B cell (primary cell): Measurements from ENCODE around the gene PGK2. TPM values are rescaled to one million over a fixed set of nuclear protein-coding genes. Genes with fewer than 3 reads are reported as not detected.

Experiments used
- ATAC-seq: fragments of 200-7000 bp; cut with Tn5 transposase; one replicate; pipeline ENCODE4 v1.10.0; 2021; ENCODE audit warnings: low read depth, mild to moderate bottlenecking, moderate number of reproducible peaks, moderate library complexity
- CTCF ChIA-PET: fragments of 350-600 bp; sonication (Branson Sonifier 250); formaldehyde crosslinking; loops from one replicate; lab custom pipeline; 2021; ENCODE audit warnings: antibody characterized with exemption, inconsistent platforms; lab: Charles Lee
- POLR2A ChIA-PET: fragments of 350-600 bp; sonication (Branson Sonifier 250); formaldehyde crosslinking; loops from one replicate; lab custom pipeline; 2021; ENCODE audit warnings: antibody characterized with exemption; lab: Charles Lee
- DNase-seq: peaks from one replicate; pipeline ENCODE4 v3.0.0; 2013
- H2AFZ ChIP-seq: 2 replicates; pipeline ENCODE4 v1.6.1; 2012; ENCODE audit warnings: mild to moderate bottlenecking, low read depth, low read length; ENCODE audit not compliant: insufficient read depth, poor library complexity, severe bottlenecking
- H3K27ac ChIP-seq, 2 donors: 1 replicate in 1 of 2; 2 replicates in 1 of 2; pipeline ENCODE4 v1.5.1; 2012 to 2013; ENCODE audit warnings: low read length in 2 of 2, mild to moderate bottlenecking in 2 of 2, moderate library complexity in 1 of 2
- H3K27me3 ChIP-seq, 4 experiments: fragments of 200-600 bp in 1 of 4; sonication (generic) in 1 of 4; replicated peaks in 1 of 4; 1 replicate in 2 of 4; 2 replicates in 2 of 4; pipeline versions ENCODE4 v1.6.1 to v1.7.0; 2013 to 2016; ENCODE audit warnings: low read length in 3 of 4, mild to moderate bottlenecking in 2 of 4, mixed read lengths in 1 of 4, moderate library complexity in 1 of 4; ENCODE audit not compliant: insufficient read depth in 4 of 4, control insufficient read depth in 3 of 4; ENCODE audit errors: control extremely low read depth in 1 of 4
- H3K36me3 ChIP-seq, 2 experiments: replicated peaks in 1 of 2; 1 replicate in 1 of 2; 2 replicates in 1 of 2; pipeline versions ENCODE4 v1.6.1 to v1.7.1; 2013; ENCODE audit warnings: low read length in 1 of 2; ENCODE audit not compliant: insufficient read depth in 2 of 2, control insufficient read depth in 1 of 2; ENCODE audit errors: control extremely low read depth in 1 of 2, extremely low read depth in 1 of 2
- H3K4me1 ChIP-seq, 2 donors: fragments of 200-600 bp in 1 of 2; sonication (generic) in 1 of 2; 1 replicate in 1 of 2; 2 replicates in 1 of 2; pipeline versions ENCODE4 v1.5.1 to v1.6.1; 2013 to 2017; ENCODE audit warnings: low read length in 2 of 2; ENCODE audit not compliant: control insufficient read depth in 2 of 2, insufficient read depth in 2 of 2
- H3K4me2 ChIP-seq: replicated peaks from 2 replicates; pipeline ENCODE3; 2012; ENCODE audit warnings: mild to moderate bottlenecking, low read depth, low read length; ENCODE audit not compliant: poor library complexity, severe bottlenecking
- H3K4me3 ChIP-seq, 5 experiments: fragments of 200-600 bp in 1 of 5; sonication (generic) in 1 of 5; 1 replicate in 3 of 5; 2 replicates in 2 of 5; pipeline versions ENCODE4 v1.5.1 to v1.7.0; 2011 to 2016; ENCODE audit warnings: low read length in 4 of 5, mild to moderate bottlenecking in 4 of 5, low read depth in 2 of 5, control low read depth in 1 of 5, moderate library complexity in 1 of 5; ENCODE audit not compliant: insufficient read depth in 1 of 5; ENCODE audit errors: control extremely low read depth in 1 of 5, extremely low read depth in 1 of 5
- H3K79me2 ChIP-seq: fragments of 200-600 bp; sonication (generic); one replicate; pipeline ENCODE4 v1.6.0; 2016; ENCODE audit warnings: low read length; ENCODE audit not compliant: control insufficient read depth, insufficient read depth
- H3K9ac ChIP-seq: fragments of 200-600 bp; sonication (generic); 2 replicates; pipeline ENCODE4 v1.6.1; 2017; ENCODE audit warnings: mild to moderate bottlenecking, low read length, moderate library complexity
- H3K9me3 ChIP-seq, 3 donors: one replicate each; pipeline versions ENCODE4 v1.6.1 to v1.7.1; 2013; ENCODE audit warnings: low read length in 2 of 3; ENCODE audit not compliant: control insufficient read depth in 2 of 3, insufficient read depth in 1 of 3; ENCODE audit errors: control extremely low read depth in 1 of 3
- H4K20me1 ChIP-seq: 2 replicates; pipeline ENCODE4 v1.6.0; 2012; ENCODE audit warnings: mild to moderate bottlenecking, low read length; ENCODE audit not compliant: insufficient read depth, control insufficient read depth, poor library complexity, severe bottlenecking
- H3K27ac Mint-ChIP-seq: one replicate; pipeline ENCODE4 v1.8.0; 2021; ENCODE audit warnings: mixed read lengths
- H3K27me3 Mint-ChIP-seq: one replicate; pipeline ENCODE4 v1.8.0; 2021; ENCODE audit warnings: mixed read lengths
- H3K4me1 Mint-ChIP-seq: one replicate; pipeline ENCODE4 v1.8.0; 2021; ENCODE audit warnings: mixed read lengths
- H3K4me3 Mint-ChIP-seq: one replicate; pipeline ENCODE4 v1.8.0; 2021; ENCODE audit warnings: mixed read lengths
- H3K9me3 Mint-ChIP-seq: one replicate; pipeline ENCODE4 v1.8.0; 2022; ENCODE audit warnings: mixed read lengths; ENCODE audit not compliant: insufficient read depth
- CTCF ChIP-seq: fragments of 200-600 bp; IDR thresholded peaks from one replicate; pipeline ENCODE4 v1.8.0; 2022; ENCODE audit warnings: antibody characterized with exemption, mild to moderate bottlenecking
- EZH2 ChIP-seq: IDR thresholded peaks from 2 replicates; pipeline ENCODE4 v1.6.1; 2012; ENCODE audit warnings: borderline replicate concordance, low read depth, mild to moderate bottlenecking, moderate library complexity, low read length; ENCODE audit not compliant: insufficient read depth, poor library complexity, severe bottlenecking
- WGBS: methylation state at CpG from one replicate; pipeline ENCODE4 v1.1.5; 2013; ENCODE audit warnings: missing lambda C conversion rate; ENCODE audit not compliant: insufficient coverage; 5-methylcytosine and 5-hydroxymethylcytosine counted together
- intact Hi-C: fragments of 100-400 bp; cut with micrococcal nuclease; formaldehyde crosslinking; loops from one replicate; pipeline ENCODE4 v1.10.0; 2022
- polyA plus RNA-seq: library from polyadenylated mRNA; depleted of rRNA; stranded (reverse); fragments of >200 nt; gene quantifications from 2 replicates; pipeline ENCODE4 v1.2.3, GENCODE V29; 2012
- total RNA-seq, 2 donors: library from RNA; stranded (reverse); fragments of 120-200 nt in 1 of 2; gene quantifications; 1 replicate in 1 of 2; 2 replicates in 1 of 2; pipeline versions ENCODE4 v1.2.3 to v1.2.4, GENCODE V29; 2013 to 2022

Gene PGK2
- total and polyA plus RNA-seq, 2 donors (not counting 1 experiment from before 2014, with no cell fraction given) = not detected

GRCh38 chr6:49806145-49806544 lies 19.1 kb upstream of the PGK2 start:
- no peak overlapping the region for H3K4me2 ChIP-seq
- DNase-seq = no peak
- Mint-ChIP-seq H3K27ac (no peak overlapping the region), H3K4me3 (no peak overlapping the region), H3K9me3 (peaks cover 3% of the 10 kb centered on the region), H3K4me1 (no peaks in the 10 kb centered on the region), H3K27me3 (no peaks in the 10 kb centered on the region)
- no peak overlapping the region for H3K4me3 ChIP-seq
- H3K9ac ChIP-seq = no peak overlapping the region
- no peak overlapping the region for H3K27ac ChIP-seq
- no peaks in the 10 kb centered on the region for H3K36me3 ChIP-seq
- H2AFZ ChIP-seq = no peak overlapping the region
- no peak for TF ChIP-seq EZH2
- no peak for TF ChIP-seq CTCF
- WGBS = 88% methylated on average over 4 of the region's 4 CpGs
- H3K79me2 ChIP-seq = no peaks in the 10 kb centered on the region
- POLR2A ChIA-PET = no interaction called here
- H4K20me1 ChIP-seq = no peaks in the 10 kb centered on the region
- intact Hi-C loops = no loop called here
- H3K9me3 ChIP-seq = peaks cover 0 to 13% (median 0%) of the 10 kb centered on the region in 3 donors
- CTCF ChIA-PET = no interaction called here
- ATAC-seq = no peak
- no peaks in the 10 kb centered on the region for H3K27me3 ChIP-seq
- no peaks in the 10 kb centered on the region for H3K4me1 ChIP-seq

- Histone ChIP-seq H4K20me1 (no peaks in the 10 kb centered on the region), H3K79me2 (no peaks in the 10 kb centered on the region), H3K9ac (no peak overlapping the region), H3K36me3 (no peaks in the 10 kb centered on the region), H2AFZ (no peak overlapping the region), H3K27me3 (no peaks in the 10 kb centered on the region), H3K27ac (no peak overlapping the region), H3K4me1 (no peaks in the 10 kb centered on the region), H3K4me2 (no peak overlapping the region), H3K9me3 (peaks cover 0 to 13% (median 0%) of the 10 kb centered on the region in 3 donors), H3K4me3 (no peak overlapping the region)
- whole genome bisulfite sequencing = 92% methylated on average over 3 of the region's 3 CpGs
- no peak overlapping the region for H3K27ac Mint-ChIP-seq
- ChIA-PET CTCF (no interaction called here), POLR2A (no interaction called here)
- no peaks in the 10 kb centered on the region for H3K4me1 Mint-ChIP-seq
- DNase-seq = no peak
- intact Hi-C loops = no loop called here
- TF ChIP-seq EZH2 (no peak), CTCF (no peak)
- no peaks in the 10 kb centered on the region for H3K27me3 Mint-ChIP-seq
- H3K9me3 Mint-ChIP-seq = peaks cover 3% of the 10 kb centered on the region
- no peak for ATAC-seq
- H3K4me3 Mint-ChIP-seq = no peak overlapping the region
These were observed 18.2 kb upstream of the PGK2 start for GRCh38 chr6:49805246-49805645.
